Fibroblast of peridontal ligament (primary cell): ENCODE data around the gene HES1.
"Not testable (repeated sequence)": the region's sequence is repeated elsewhere in the genome, so short reads cannot be mapped to it uniquely, and the experiment has no call there.

Experiments
- DNase-seq: peaks from one replicate; pipeline ENCODE4 v3.0.0-alpha.2; 2010; ENCODE audit errors: extremely low read depth

HES1 gene

DNA sequence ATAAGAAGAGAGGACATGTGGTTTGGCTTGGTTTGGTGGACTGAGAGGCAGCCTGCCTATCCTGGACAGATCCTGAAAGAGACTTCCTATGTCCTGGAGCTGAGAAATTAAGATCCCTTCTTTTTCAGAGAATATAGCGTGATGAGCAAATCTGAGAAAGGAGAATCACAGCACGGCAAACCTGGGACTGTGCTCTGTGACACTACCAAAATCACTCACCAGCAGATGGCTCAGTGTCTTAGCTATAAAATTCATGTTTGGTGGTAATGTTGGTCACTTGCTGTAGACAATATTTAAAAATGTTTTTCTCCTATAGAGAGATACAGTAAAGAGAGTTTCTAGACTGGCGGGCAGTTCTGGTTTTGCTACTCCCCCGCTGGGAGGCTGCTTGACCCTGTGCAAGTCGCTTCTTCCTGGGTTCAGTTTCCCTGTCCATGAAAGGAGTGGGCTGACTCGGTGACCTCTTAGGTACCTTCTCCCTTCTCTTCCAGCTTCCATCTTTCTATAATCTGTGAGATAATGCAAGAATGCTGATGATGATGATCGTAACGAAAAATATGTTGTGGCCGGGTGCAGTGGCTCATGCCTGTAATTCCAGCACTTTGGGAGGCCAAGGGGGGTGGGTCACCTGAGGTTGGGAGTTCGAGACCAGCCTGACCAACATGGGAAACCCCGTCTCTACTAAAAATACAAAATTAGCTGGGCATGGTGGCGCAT is 7.6 kb upstream of the HES1 start:
- no peak for DNase-seq

DNA sequence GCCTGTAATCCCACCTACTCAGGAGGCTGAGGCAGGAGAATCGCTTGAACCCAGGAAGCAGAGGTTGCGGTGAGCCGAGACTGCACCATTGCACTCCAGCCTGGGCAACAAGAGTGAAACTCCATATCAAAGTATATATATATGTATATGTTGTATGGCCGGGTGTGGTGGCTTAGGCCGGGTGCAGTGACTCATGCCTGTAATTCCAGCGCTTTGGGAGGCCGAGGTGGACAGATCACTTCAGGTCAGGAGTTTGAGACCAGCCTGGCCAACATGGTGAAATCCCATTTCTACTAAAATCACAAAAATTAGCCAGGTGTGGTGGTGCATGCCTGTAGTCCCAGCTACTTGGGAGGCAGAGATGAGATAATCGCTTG is 7.0 kb upstream of the HES1 start:
- DNase-seq = not testable (repeated sequence)

- DNase-seq = no peak
Observed at GRCh38 chr3:194129581-194130133, 6.3 kb upstream of the HES1 start.

DNA sequence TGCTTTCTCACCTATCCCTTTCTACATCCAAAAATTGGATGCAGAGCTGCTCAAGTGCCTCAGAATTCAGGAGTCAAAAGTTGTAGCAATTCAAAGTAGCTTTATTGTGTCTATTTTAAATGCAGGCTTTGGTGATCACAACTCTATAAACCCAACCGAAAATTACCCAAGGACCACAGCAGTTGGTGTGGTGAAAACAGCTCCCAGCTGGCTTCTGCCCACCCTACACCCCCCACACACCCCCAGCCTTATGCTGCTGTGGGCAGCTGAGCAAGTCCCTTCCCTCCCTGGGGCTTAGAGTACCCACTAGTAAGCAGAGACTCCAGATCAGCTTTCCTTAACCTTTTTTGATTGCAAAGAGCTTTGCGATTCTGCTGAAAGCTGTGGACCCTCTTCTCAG is 5.8 kb upstream of the HES1 start:
- no peak for DNase-seq

GRCh38 chr3:194130807-194131589 is 5.0 kb upstream of the HES1 start:
- no peak for DNase-seq

DNA sequence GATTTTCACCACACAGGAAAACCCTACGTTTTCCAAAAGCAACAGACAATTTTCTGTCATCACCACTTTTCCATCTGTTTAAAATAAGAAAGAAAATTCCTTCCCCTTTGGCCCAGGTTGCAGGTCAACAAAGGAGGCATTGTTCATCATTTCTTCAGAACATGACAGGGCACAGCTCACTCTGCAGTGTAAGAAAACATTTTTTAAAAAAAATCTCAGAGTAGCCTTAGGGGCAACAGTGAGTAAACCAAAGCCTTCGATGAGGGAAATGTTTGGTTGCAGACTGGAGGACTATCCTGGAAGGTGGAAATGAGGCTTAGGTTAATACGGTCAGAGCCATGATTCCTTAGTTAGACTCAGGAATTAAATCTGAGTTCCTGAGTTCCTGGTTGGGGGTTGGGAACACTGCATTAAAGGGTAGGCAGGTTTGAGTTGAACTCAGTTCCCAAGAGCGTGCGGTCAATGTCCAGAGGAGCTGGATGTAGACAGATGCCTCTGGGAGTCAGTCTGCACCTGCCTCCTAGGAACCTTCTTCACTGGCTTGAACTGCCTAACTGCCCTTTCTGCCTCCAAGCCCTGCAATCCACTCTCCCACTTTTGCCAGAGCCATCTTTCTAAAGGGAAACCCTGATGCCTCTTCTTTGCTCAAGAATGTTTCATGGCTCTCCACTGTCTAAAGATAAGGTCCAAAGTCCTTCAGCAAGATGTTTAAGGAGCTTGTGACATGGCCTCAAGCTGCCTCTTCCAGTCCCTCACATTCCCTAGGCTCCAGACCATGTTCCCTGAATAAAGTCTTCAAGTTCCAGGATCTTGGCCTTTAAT is 3.3 kb upstream of the HES1 start:
- no peak for DNase-seq

DNA sequence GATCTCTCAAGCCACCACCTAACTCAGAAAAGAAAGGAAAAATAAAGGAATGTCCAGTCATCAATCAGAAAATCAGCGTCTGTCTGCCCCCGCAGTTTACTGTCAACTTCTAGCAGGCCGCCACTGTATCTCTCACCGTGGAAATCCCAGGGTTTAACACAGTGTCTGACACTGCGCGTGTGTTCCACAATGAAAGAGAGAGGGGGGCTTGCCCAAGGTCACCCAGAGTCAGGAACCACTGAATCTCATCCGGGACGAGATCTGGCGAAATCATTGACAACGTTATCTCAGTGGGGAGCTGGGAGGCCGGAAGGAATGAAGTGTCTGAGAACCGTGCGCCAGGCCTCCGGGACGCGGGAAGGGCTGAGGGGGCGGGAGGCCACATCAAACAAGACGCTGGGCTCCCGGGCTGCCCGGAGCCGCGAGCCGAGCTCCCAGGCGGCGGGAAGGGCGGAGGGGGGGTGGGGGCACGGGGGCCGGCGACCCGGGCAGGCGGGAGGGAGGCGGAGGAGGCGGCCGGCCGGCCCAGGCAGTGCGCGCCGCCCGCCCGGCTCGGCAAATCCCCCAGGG is 2.2 kb upstream of the HES1 start:
- peak; percentile 20 for DNase-seq

GRCh38 chr3:194134231-194134756 is 1.7 kb upstream of the HES1 start:
- DNase-seq = peak; percentile 49

DNA sequence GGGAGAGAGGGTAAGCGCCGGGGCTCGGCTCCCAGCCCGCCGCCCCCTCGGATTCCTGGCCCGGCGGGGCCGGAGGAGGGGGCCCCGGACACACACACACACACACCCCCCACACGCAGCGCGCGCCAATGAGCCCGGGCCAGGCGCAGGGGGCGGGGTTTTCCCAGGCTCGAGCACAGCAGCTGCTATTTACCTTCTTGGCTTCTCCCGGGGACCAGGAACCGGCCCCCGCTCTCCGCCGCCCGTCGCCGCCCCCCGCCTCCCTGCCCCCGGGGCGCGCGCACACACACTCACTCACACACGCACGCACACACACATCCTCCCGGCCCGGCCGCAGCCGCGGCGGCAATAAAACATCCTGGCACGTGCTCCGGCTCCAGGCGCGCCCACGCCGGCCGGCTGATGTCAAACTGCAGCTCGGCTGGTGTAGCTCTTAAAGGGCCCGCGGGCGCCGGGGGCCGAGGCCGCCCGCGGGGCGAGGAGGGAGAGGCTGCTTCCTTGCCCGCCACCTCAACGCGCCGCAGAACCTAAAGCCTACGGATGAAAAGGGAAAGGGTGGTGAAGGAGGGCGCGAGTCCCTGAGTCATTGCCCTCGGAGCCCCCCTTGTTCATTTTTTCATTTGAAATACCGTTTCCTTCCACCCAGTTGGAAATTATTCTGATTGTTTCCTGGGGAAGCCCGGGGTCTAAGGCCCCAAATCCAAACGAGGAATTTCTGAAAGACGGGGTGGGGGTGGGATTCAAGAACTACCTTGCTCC is 1.0 kb upstream of the HES1 start:
- peak; percentile 74 for DNase-seq

GRCh38 chr3:194135516-194135805 is 487 bp upstream of the HES1 start:
- DNase-seq = no peak

DNA sequence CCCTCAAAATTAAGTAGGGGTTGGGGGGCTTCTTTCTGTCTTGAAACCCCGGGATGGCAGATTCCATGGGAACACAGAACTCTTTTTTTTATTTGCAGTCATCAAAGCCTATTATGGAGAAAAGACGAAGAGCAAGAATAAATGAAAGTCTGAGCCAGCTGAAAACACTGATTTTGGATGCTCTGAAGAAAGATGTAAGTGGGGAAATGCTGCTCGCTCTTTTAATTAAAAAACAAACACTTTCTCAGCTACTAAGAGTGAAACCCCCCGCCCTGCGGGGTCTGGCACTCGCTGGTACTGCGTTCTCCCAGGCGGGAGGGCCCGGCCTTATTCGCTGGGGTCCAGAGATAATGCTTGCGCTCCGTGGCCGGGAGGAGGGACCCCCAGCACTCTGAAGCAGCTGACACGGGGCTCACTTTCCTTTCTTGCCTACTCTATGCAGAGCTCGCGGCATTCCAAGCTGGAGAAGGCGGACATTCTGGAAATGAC is 615 bp downstream of the HES1 start:
- peak; percentile 10 for DNase-seq

- peak; percentile 63 for DNase-seq
Observed at GRCh38 chr3:194137008-194137505, 1.1 kb downstream of the HES1 start.

DNA sequence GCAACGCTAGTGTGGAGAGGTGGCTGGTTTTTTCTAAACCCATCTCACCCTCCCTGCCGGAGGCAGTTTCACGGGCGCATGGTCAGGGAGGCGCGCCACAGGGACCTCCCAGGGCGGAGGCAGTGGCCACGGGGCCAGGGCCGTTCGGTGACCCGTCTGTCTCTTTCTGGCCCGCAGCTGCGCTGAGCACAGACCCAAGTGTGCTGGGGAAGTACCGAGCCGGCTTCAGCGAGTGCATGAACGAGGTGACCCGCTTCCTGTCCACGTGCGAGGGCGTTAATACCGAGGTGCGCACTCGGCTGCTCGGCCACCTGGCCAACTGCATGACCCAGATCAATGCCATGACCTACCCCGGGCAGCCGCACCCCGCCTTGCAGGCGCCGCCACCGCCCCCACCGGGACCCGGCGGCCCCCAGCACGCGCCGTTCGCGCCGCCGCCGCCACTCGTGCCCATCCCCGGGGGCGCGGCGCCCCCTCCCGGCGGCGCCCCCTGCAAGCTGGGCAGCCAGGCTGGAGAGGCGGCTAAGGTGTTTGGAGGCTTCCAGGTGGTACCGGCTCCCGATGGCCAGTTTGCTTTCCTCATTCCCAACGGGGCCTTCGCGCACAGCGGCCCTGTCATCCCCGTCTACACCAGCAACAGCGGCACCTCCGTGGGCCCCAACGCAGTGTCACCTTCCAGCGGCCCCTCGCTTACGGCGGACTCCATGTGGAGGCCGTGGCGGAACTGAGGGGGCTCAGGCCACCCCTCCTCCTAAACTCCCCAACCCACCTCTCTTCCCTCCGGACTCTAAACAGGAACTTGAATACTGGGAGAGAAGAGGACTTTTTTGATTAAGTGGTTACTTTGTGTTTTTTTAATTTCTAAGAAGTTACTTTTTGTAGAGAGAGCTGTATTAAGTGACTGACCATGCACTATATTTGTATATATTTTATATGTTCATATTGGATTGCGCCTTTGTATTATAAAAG is 1.8 kb downstream of the HES1 start:
- DNase-seq = peak; percentile 9

DNA sequence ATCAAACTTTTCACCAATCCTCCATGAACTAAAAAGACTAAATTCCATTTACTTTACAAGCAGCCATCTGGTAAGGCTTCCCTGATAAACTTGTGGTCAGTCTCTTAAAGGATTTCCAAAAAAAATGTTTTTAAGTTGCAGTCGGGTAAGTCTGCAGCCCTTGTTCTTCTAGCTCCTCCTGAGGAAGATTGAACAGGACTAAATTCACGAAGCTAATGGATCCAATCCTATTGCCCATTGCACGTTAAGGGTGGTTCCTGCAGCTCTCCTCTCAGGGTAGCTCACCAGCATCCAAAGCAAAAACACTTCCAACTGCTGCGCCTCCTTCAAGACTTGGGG is 2.8 kb downstream of the HES1 start:
- peak; percentile 65 for DNase-seq

DNA sequence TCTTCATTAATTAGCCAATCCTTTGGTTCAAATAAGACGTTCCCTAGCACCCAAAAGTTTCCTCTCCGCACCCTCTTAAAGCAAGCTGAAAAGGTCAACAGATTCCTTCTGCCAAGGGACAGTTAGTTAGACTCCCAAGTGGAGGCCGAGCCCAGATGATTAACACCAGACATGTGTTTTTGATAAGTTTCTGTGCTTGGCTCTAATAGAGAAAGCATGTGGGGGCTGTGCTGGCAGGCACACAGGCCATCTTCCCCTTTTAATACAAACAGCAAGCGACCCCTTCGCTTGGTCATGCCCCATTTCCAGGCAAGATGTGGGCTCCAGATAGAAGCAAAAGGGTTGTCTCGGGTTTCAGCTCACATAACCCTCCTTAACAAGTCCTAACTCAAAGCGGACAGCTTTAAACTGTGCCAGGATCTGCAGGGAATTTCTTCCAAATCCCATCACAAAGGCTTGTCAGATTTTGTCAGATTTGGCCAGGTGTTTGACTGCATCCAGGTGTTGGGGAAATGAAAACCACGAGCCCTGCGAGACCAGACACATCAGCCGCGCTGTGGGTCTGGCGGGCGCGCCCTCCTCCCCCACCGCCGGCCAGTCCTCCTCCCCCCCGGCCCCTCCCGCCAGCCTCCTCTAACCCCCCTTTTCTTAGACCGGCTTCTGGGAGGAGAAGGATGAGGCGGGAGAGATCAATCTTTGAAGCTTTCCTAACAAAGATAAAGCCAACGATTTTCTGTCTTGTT is 3.3 kb downstream of the HES1 start:
- peak; percentile 73 for DNase-seq

DNA sequence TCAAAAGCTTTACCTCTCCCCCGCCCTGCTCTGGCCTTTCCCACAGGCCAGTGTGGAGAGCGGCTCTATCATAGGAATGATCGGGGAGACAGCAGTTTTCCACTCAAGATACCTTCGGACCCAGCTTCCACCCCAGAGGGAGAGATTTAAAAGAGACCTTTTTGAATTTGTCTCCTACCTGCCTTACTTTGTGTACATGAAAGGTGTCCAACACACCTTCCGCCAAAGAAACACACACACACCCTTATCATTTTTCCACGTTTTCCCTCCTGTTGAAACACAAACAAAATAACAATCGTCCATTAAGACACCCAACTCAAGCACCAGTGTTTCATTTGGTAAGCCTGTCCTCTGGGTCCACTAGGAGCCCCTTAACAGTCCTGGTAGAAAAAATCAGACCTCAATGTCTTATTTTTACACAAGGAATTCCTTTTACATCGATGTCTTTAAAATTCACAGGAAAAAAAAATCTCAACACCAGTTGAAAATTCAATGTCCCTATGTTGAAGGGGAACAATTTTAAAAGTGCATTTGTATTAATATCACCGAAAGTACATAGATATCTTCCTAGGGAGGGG is 4.0 kb downstream of the HES1 start:
- DNase-seq = peak; percentile 6

DNA sequence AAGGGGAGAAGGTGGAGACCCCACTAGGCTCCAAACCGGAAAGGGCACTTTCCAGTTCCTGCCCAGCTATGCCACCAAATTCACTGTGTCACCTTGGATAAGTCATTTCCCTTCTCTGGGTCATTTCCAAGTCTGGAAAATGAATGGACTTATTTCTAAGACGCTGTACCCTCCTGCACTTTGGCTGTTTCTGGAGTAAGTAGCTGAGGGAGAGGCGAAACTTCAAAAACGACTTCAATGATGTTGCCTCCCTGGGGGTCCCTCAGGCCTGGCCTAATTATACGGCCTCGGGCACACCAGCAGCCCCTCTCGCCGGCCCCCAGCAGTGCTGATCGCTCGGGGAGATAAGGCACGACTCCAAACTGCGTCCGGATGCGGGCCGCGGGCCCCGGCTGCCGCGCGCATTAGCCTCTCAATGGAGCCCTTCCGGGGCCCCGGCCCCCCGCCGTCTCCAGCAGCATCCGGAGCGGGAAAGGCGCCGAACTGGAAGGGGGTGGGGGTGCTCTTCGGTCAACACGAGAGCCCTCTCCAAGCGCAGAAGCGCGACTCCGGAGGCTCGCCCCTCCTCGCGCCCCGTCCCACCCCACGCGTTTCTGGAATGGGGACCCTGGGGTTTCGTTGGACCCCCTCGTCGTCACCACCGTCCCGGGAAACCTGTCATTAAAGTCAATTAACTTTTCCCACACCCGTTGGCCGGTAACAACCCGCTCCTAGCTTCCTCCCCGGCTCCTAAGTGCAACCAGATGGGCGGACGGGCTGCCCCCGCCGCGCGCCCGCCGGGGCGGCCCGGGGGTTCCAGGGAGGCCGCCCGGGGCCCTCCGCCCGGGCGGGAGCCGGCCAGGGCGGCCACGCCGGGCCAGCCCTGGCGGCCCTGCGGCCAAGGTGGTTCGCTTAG is 4.8 kb downstream of the HES1 start:
- DNase-seq = peak; percentile 13
